H9 (cell line): ENCODE data around the gene COL18A1. TPM values are rescaled to one million over a fixed set of nuclear protein-coding genes. Genes with fewer than 3 reads are reported as not detected.

Source experiments
- DNase-seq: peaks from one replicate; pipeline ENCODE4 v3.0.0-alpha.2; 2017
- H2AFZ ChIP-seq: one replicate; pipeline ENCODE4 v1.6.1; 2013; ENCODE audit warnings: mild to moderate bottlenecking, low read length, control low read depth, moderate library complexity
- H2AK5ac ChIP-seq: 2 replicates; pipeline ENCODE4 v1.6.1; 2013; ENCODE audit warnings: low read length, control low read depth, mixed read lengths; ENCODE audit not compliant: insufficient read length
- H2BK120ac ChIP-seq: one replicate; pipeline ENCODE4 v1.6.1; 2013; ENCODE audit warnings: low read depth, mild to moderate bottlenecking, low read length, control low read depth, inconsistent platforms; ENCODE audit not compliant: poor library complexity, severe bottlenecking
- H2BK12ac ChIP-seq: 2 replicates; pipeline ENCODE4 v1.6.1; 2013; ENCODE audit warnings: low read length, control low read depth, mixed read lengths, low read depth; ENCODE audit not compliant: insufficient read length
- H2BK15ac ChIP-seq: 2 replicates; pipeline ENCODE4 v1.6.1; 2013; ENCODE audit warnings: low read depth, low read length, control low read depth
- H2BK20ac ChIP-seq: one replicate; pipeline ENCODE4 v1.6.1; 2013; ENCODE audit warnings: low read depth, mild to moderate bottlenecking, low read length, control low read depth, inconsistent platforms; ENCODE audit not compliant: poor library complexity, severe bottlenecking
- H2BK5ac ChIP-seq: 2 replicates; pipeline ENCODE4 v1.6.1; 2013; ENCODE audit warnings: low read length, control low read depth, mixed read lengths; ENCODE audit not compliant: insufficient read length
- H3K14ac ChIP-seq: 2 replicates; pipeline ENCODE4 v1.6.1; 2013; ENCODE audit warnings: low read length, control low read depth; ENCODE audit not compliant: insufficient read depth
- H3K18ac ChIP-seq: 2 replicates; pipeline ENCODE4 v1.6.1; 2013; ENCODE audit warnings: low read depth, mild to moderate bottlenecking, mixed read lengths, low read length, control low read depth; ENCODE audit not compliant: insufficient read length
- H3K23ac ChIP-seq: 2 replicates; pipeline ENCODE4 v1.6.1; 2013; ENCODE audit warnings: low read length, control low read depth, mixed read lengths, low read depth; ENCODE audit not compliant: insufficient read length
- H3K23me2 ChIP-seq: 2 replicates; pipeline ENCODE4 v1.6.1; 2013; ENCODE audit warnings: low read depth, mild to moderate bottlenecking, mixed read lengths, low read length, control low read depth; ENCODE audit not compliant: insufficient read length, poor library complexity, severe bottlenecking
- H3K27ac ChIP-seq: 2 replicates; pipeline ENCODE4 v1.5.1; 2013; ENCODE audit warnings: low read length, control low read depth, mixed read lengths, low read depth; ENCODE audit not compliant: insufficient read length
- H3K27me3 ChIP-seq: 2 replicates; pipeline ENCODE4 v1.6.1; 2013; ENCODE audit warnings: low read length, control low read depth, inconsistent platforms; ENCODE audit not compliant: insufficient read depth
- H3K4ac ChIP-seq: 2 replicates; pipeline ENCODE4 v1.6.1; 2013; ENCODE audit warnings: low read depth, mild to moderate bottlenecking, control low read depth, inconsistent platforms, low read length, moderate library complexity
- H3K4me1 ChIP-seq: 2 replicates; pipeline ENCODE4 v1.6.1; 2013; ENCODE audit warnings: low read length, control low read depth, inconsistent platforms; ENCODE audit not compliant: insufficient read depth
- H3K4me2 ChIP-seq: 2 replicates; pipeline ENCODE4 v1.6.1; 2013; ENCODE audit warnings: low read length, control low read depth, mixed read lengths; ENCODE audit not compliant: insufficient read length, insufficient read depth
- H3K56ac ChIP-seq: 2 replicates; pipeline ENCODE4 v1.6.1; 2013; ENCODE audit warnings: low read depth, mild to moderate bottlenecking, mixed read lengths, low read length, control low read depth; ENCODE audit not compliant: insufficient read length
- H3K79me1 ChIP-seq: 2 replicates; pipeline ENCODE4 v1.6.1; 2013; ENCODE audit warnings: low read depth, mild to moderate bottlenecking, moderate library complexity, low read length, control low read depth, inconsistent platforms; ENCODE audit not compliant: insufficient read depth, poor library complexity, severe bottlenecking
- H3K79me2 ChIP-seq: 2 replicates; pipeline ENCODE4 v1.6.1; 2013; ENCODE audit warnings: low read length, control low read depth, inconsistent platforms; ENCODE audit not compliant: insufficient read depth
- H3K9ac ChIP-seq: 2 replicates; pipeline ENCODE4 v1.6.1; 2013; ENCODE audit warnings: low read length, control low read depth, mixed read lengths; ENCODE audit not compliant: insufficient read length; ENCODE audit errors: extremely low read depth
- H3K9me3 ChIP-seq: one replicate; pipeline ENCODE4 v1.6.1; 2013; ENCODE audit warnings: low read depth, low read length, inconsistent platforms; ENCODE audit not compliant: control insufficient read depth
- H3T11ph ChIP-seq: one replicate; pipeline ENCODE4 v1.6.1; 2013; ENCODE audit warnings: mild to moderate bottlenecking, low read length, control low read depth, inconsistent platforms
- H4K20me1 ChIP-seq: one replicate; pipeline ENCODE4 v1.6.1; 2013; ENCODE audit not compliant: control insufficient read depth, insufficient read length, insufficient read depth
- H4K5ac ChIP-seq: 2 replicates; pipeline ENCODE4 v1.6.1; 2013; ENCODE audit warnings: low read depth, mild to moderate bottlenecking, mixed read lengths, low read length, control low read depth; ENCODE audit not compliant: insufficient read length
- H4K8ac ChIP-seq: replicated peaks from 2 replicates; pipeline ENCODE4 v1.6.1; 2013; ENCODE audit warnings: low read length, control low read depth, mixed read lengths, low read depth; ENCODE audit not compliant: insufficient read length
- H4K91ac ChIP-seq: 2 replicates; pipeline ENCODE4 v1.6.1; 2013; ENCODE audit warnings: low read depth, mild to moderate bottlenecking, moderate library complexity, mixed read lengths, low read length, control low read depth; ENCODE audit not compliant: insufficient read length
- H3K27ac Mint-ChIP-seq, 3 experiments: 2 replicates in 2 of 3; 3 replicates in 1 of 3; pipeline ENCODE4 v1.8.0; 2020 to 2021; ENCODE audit warnings: mixed read lengths in 3 of 3, mild to moderate bottlenecking in 1 of 3, moderate library complexity in 1 of 3
- H3K27me3 Mint-ChIP-seq: 2 replicates; pipeline ENCODE4 v1.8.0; 2021; ENCODE audit warnings: low read depth, mild to moderate bottlenecking, moderate library complexity, mixed read lengths
- H3K36me3 Mint-ChIP-seq, 3 experiments: 2 replicates in 2 of 3; 3 replicates in 1 of 3; pipeline ENCODE4 v1.8.0; 2020 to 2021; ENCODE audit warnings: low read depth in 3 of 3, mixed read lengths in 3 of 3; ENCODE audit not compliant: insufficient read depth in 1 of 3
- H3K4me1 Mint-ChIP-seq, 2 experiments: 2 replicates each; pipeline ENCODE4 v1.8.0; 2020; ENCODE audit warnings: mixed read lengths in 2 of 2
- H3K4me3 Mint-ChIP-seq, 2 experiments: 2 replicates in 1 of 2; 3 replicates in 1 of 2; pipeline ENCODE4 v1.8.0; 2020 to 2021; ENCODE audit warnings: mild to moderate bottlenecking in 2 of 2, mixed read lengths in 2 of 2, moderate library complexity in 1 of 2
- H3K9me3 Mint-ChIP-seq, 2 experiments: 2 replicates in 1 of 2; 3 replicates in 1 of 2; pipeline ENCODE4 v1.8.0; 2020; ENCODE audit warnings: mild to moderate bottlenecking in 2 of 2, mixed read lengths in 2 of 2, moderate library complexity in 1 of 2
- CTCF ChIP-seq: fragments of 200-600 bp; sonication (generic); conservative IDR thresholded peaks from 3 replicates; pipeline ENCODE4 v1.8.0; 2021; ENCODE audit warnings: antibody characterized with exemption, mild to moderate bottlenecking
- WGBS: extraction: QIAGEN DNeasy Blood & Tissue Kit; methylation state at CpG from one replicate; pipeline ENCODE4 v1.1.7; 2013; ENCODE audit warnings: missing lambda C conversion rate, low lambda C conversion rate, mixed read lengths; ENCODE audit not compliant: insufficient read length; ENCODE audit errors: extremely low coverage; 5-methylcytosine and 5-hydroxymethylcytosine counted together
- total RNA-seq: library from RNA; stranded (reverse); gene quantifications from 2 replicates; pipeline ENCODE4 v1.2.1, GENCODE V29; 2021

COL18A1 gene
- total RNA-seq, 1 experiment from 2014 or later: 232 TPM

- H3K27ac Mint-ChIP-seq: peak overlapping the region in 1 of 3 experiments; percentile 68; a peak in 2 of 7 replicates
- peaks cover 4 to 6% of the 10 kb centered on the region in 2 experiments; a peak in 2 of 4 replicates for H3K4me1 Mint-ChIP-seq
- Histone ChIP-seq H3K56ac (no peak overlapping the region), H2AFZ (no peak overlapping the region), H3K23me2 (no peaks in the 10 kb centered on the region), H3K4ac (no peak overlapping the region), H3K9ac (no peak overlapping the region), H3K23ac (no peak overlapping the region), H3K4me2 (no peak overlapping the region), H3T11ph (no peak overlapping the region), H4K91ac (no peak overlapping the region), H2AK5ac (no peak overlapping the region), H3K79me2 (peaks cover 9% of the 10 kb centered on the region; the same call in 1 of the 2 replicates), H3K79me1 (peaks cover 2% of the 10 kb centered on the region), H4K8ac (no peak overlapping the region), H3K4me1 (no peaks in the 10 kb centered on the region), H4K20me1 (no peaks in the 10 kb centered on the region), H3K27ac (no peak overlapping the region), H2BK20ac (no peak overlapping the region), H3K14ac (no peak overlapping the region), H2BK12ac (no peak overlapping the region), H3K9me3 (no peaks in the 10 kb centered on the region), H3K27me3 (no peaks in the 10 kb centered on the region), H3K18ac (no peak overlapping the region), H4K5ac (no peak overlapping the region), H2BK120ac (no peak overlapping the region), H2BK15ac (no peak overlapping the region), H2BK5ac (no peak overlapping the region)
- peaks cover 0 to 3% of the 10 kb centered on the region in 2 experiments; a peak in 3 of 5 replicates for H3K9me3 Mint-ChIP-seq
- H3K36me3 Mint-ChIP-seq: peaks cover 16 to 23% (median 22%) of the 10 kb centered on the region in 3 experiments
- H3K4me3 Mint-ChIP-seq: no peak overlapping the region
- no peak for TF ChIP-seq CTCF
- DNase-seq: no peak
- no CpG with 5 or more reads among the region's 47 CpGs for WGBS
- H3K27me3 Mint-ChIP-seq: no peaks in the 10 kb centered on the region
These were observed 51.0 kb downstream of the COL18A1 start for GRCh38 chr21:45455674-45456583.
